GM19328 (cell line): ENCODE data around the gene THY1.

Source experiments
- ATAC-seq: cut with Tn5 transposase; IDR thresholded peaks from one replicate; pipeline ENCODE4 v1.9.1; 2021; ENCODE audit warnings: mild to moderate bottlenecking, moderate library complexity; ENCODE audit not compliant: unreplicated experiment

The THY1 gene

GRCh38 chr11:119372260-119373058 lies 50.5 kb downstream of the THY1 start:
- ATAC-seq: no peak

GRCh38 chr11:119371778-119372182 lies 51.2 kb downstream of the THY1 start:
- ATAC-seq: no peak

- no peak for ATAC-seq
These were observed 51.8 kb downstream of the THY1 start for GRCh38 chr11:119371067-119371601.

- ATAC-seq: no peak
These were observed 52.4 kb downstream of the THY1 start for GRCh38 chr11:119370486-119371046.

- ATAC-seq: no peak
These were observed 53.6 kb downstream of the THY1 start for GRCh38 chr11:119369132-119369925.

GRCh38 chr11:119368121-119369034 lies 54.6 kb downstream of the THY1 start:
- ATAC-seq: no peak

GRCh38 chr11:119367661-119368120 lies 55.3 kb downstream of the THY1 start:
- ATAC-seq: no peak
